Gastrocnemius medialis (tissue), 4 donors: Measurements from ENCODE around the gene UTP4.

Experiments used
- CTCF ChIP-seq, 5 experiments: fragments of 450-650 bp in 3 of 5; fragments of 200-600 bp in 2 of 5; sonication (generic) in 2 of 5; IDR thresholded peaks in 4 of 5; conservative IDR thresholded peaks in 1 of 5; 1 replicate in 4 of 5; 2 replicates in 1 of 5; pipeline ENCODE4 v1.5.1; 2016 to 2019; ENCODE audit warnings: antibody characterized with exemption in 5 of 5, mild to moderate bottlenecking in 3 of 5, moderate library complexity in 3 of 5
- POLR2A ChIP-seq, 2 donors: fragments of 450-650 bp; IDR thresholded peaks; one replicate each; pipeline ENCODE4 v1.6.1; 2017; ENCODE audit warnings: antibody characterized with exemption in 2 of 2, mild to moderate bottlenecking in 2 of 2, moderate library complexity in 2 of 2

- TF ChIP-seq POLR2A (IDR thresholded peaks at IDR 0.05) (no peak), CTCF (IDR thresholded peaks at IDR 0.05 in 4 of 5, conservative IDR thresholded peaks at IDR 0.05 in 1 of 5) (no peak)
Observed at GRCh38 chr16:69197573-69197972, 65.1 kb downstream of the UTP4 start.
